GM12891 (cell line): ENCODE data around the gene ZAP70.

Source experiments
- PAX5 ChIP-seq: IDR thresholded peaks from 2 replicates; pipeline ENCODE4 v1.6.1; 2011; ENCODE audit warnings: low read length, moderate library complexity, mild to moderate bottlenecking; ENCODE audit not compliant: insufficient read depth, severe bottlenecking
- POLR2A ChIP-seq: IDR thresholded peaks from 2 replicates; pipeline ENCODE4 v1.6.1; 2011; ENCODE audit warnings: low read depth, low read length, control low read depth
- POLR2AphosphoS5 ChIP-seq: IDR thresholded peaks from 2 replicates; pipeline ENCODE4 v1.6.1; 2011; ENCODE audit warnings: low read depth, low read length, control low read depth
- TAF1 ChIP-seq: IDR thresholded peaks from 2 replicates; pipeline ENCODE4 v1.6.1; 2011; ENCODE audit warnings: low read depth, low read length, control low read depth

DNA sequence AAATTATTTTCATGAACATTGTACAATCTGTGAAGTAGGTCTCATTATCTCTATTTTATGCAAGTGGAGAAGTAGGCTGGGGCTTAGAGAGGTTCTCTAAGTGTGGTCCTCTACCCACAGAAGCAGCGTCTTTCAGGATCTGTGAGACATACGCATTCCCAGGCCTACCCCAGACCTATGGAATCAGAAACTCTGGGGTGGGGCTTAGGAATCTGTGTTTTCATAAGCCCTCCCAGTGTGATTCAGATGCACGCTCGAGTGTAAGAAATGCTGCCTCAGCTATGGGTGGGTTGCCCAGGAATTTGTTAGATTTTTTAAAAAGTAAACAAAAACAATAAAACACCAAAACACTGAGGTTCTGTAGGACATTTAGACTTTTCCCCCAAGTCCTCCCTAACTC, 14.8 kb upstream of the ZAP70 start:
- TF ChIP-seq POLR2A (no peak), POLR2AphosphoS5 (no peak), TAF1 (no peak), PAX5 (no peak)
